HepG2 (cell line): ENCODE measurements around the gene BIRC7. TPM values are rescaled to one million over a fixed set of nuclear protein-coding genes. Genes with fewer than 3 reads are reported as not detected.
A peak's percentile ranks its signal among the peaks of the same experiment; 100 is the strongest.

ENCODE experiments used
- ARHGAP35 ChIP-seq: sonication (generic); formaldehyde crosslinking; IDR thresholded peaks from 2 replicates; pipeline ENCODE4 v1.9.0; 2022; ENCODE audit warnings: mild to moderate bottlenecking, inconsistent platforms, moderate library complexity, missing genetic modification reagents, borderline replicate concordance
- CREM ChIP-seq, 2 experiments: sonication (generic) in 1 of 2; formaldehyde crosslinking in 1 of 2; IDR thresholded peaks; 2 replicates each; pipeline versions ENCODE4 v1.4.0 to v1.6.1; 2016 to 2020; ENCODE audit warnings: antibody characterized with exemption in 1 of 2, mild to moderate bottlenecking in 1 of 2, missing genetic modification reagents in 1 of 2
- GABPB1 ChIP-seq: IDR thresholded peaks from 2 replicates; pipeline ENCODE4 v1.6.1; 2016; ENCODE audit warnings: mild to moderate bottlenecking, missing genetic modification reagents, moderate library complexity, missing compliant biosample characterization
- GFI1 ChIP-seq: sonication (generic); formaldehyde crosslinking; IDR thresholded peaks from 2 replicates; pipeline ENCODE4 v1.5.0; 2020; ENCODE audit warnings: missing genetic modification reagents, mild to moderate bottlenecking, borderline replicate concordance
- JUNB ChIP-seq: sonication (generic); formaldehyde crosslinking; IDR thresholded peaks from 2 replicates; pipeline ENCODE4 v1.8.0; 2022; ENCODE audit warnings: missing genetic modification reagents, mild to moderate bottlenecking, borderline replicate concordance
- SNAPC2 ChIP-seq: sonication (generic); formaldehyde crosslinking; IDR thresholded peaks from 2 replicates; pipeline ENCODE4 v1.8.1; 2022; ENCODE audit warnings: mild to moderate bottlenecking, missing genetic modification reagents
- SOX13 ChIP-seq, 3 experiments: fragments of 450-650 bp in 1 of 3; sonication (generic) in 1 of 3; formaldehyde crosslinking in 1 of 3; IDR thresholded peaks in 2 of 3; conservative IDR thresholded peaks in 1 of 3; 2 replicates each; pipeline versions ENCODE4 v1.5.0 to v1.6.1; 2016 to 2020; ENCODE audit warnings: antibody characterized with exemption in 1 of 3, mild to moderate bottlenecking in 1 of 3, missing compliant biosample characterization in 1 of 3, missing genetic modification reagents in 1 of 3, moderate library complexity in 1 of 3
- ZFP41 ChIP-seq: sonication (generic); formaldehyde crosslinking; IDR thresholded peaks from 2 replicates; pipeline ENCODE4 v1.4.0; 2020; ENCODE audit warnings: mild to moderate bottlenecking, missing genetic modification reagents, borderline replicate concordance
- ZFYVE20 ChIP-seq: sonication (generic); formaldehyde crosslinking; IDR thresholded peaks from 2 replicates; pipeline ENCODE4 v1.8.0; 2023; ENCODE audit warnings: low read depth, mild to moderate bottlenecking, moderate library complexity, missing genetic modification reagents, borderline replicate concordance
- ZNF274 ChIP-seq: sonication (generic); formaldehyde crosslinking; IDR thresholded peaks from 2 replicates; pipeline ENCODE4 v1.5.1; 2020; ENCODE audit warnings: mild to moderate bottlenecking, missing genetic modification reagents
- ZNF572 ChIP-seq: sonication (generic); formaldehyde crosslinking; IDR thresholded peaks from 2 replicates; pipeline ENCODE4 v1.5.1; 2020; ENCODE audit warnings: mild to moderate bottlenecking, missing genetic modification reagents
- polyA plus RNA-seq, 8 experiments: library from polyadenylated mRNA; depleted of rRNA in 3 of 8; stranded (reverse) in 7 of 8; unstranded in 1 of 8; fragments of >200 nt; fragmentation: Illumina TruSeq in 4 of 8; extraction: Trizol in 4 of 8; gene quantifications; 2 replicates each; pipeline versions ENCODE4 v1.2.1 to v1.2.3, GENCODE V29; 2011 to 2016; ENCODE audit warnings: low read depth in 4 of 8, missing spikeins in 1 of 8, mixed read lengths in 1 of 8; ENCODE audit not compliant: insufficient read depth in 1 of 8
- total RNA-seq, 5 experiments: library from RNA; depleted of rRNA; stranded (reverse); fragments of >200 nt; fragmentation: Illumina TruSeq; extraction: Trizol; gene quantifications; 2 replicates each; pipeline ENCODE4 v1.2.3, GENCODE V29; 2016; ENCODE audit warnings: low read depth in 1 of 5

Gene BIRC7
- total and polyA plus RNA-seq, 2 of the 13 experiments (the other 11 are each of a cell fraction or from before 2014, with no cell fraction given), result 0.27 to 5.1 TPM

DNA sequence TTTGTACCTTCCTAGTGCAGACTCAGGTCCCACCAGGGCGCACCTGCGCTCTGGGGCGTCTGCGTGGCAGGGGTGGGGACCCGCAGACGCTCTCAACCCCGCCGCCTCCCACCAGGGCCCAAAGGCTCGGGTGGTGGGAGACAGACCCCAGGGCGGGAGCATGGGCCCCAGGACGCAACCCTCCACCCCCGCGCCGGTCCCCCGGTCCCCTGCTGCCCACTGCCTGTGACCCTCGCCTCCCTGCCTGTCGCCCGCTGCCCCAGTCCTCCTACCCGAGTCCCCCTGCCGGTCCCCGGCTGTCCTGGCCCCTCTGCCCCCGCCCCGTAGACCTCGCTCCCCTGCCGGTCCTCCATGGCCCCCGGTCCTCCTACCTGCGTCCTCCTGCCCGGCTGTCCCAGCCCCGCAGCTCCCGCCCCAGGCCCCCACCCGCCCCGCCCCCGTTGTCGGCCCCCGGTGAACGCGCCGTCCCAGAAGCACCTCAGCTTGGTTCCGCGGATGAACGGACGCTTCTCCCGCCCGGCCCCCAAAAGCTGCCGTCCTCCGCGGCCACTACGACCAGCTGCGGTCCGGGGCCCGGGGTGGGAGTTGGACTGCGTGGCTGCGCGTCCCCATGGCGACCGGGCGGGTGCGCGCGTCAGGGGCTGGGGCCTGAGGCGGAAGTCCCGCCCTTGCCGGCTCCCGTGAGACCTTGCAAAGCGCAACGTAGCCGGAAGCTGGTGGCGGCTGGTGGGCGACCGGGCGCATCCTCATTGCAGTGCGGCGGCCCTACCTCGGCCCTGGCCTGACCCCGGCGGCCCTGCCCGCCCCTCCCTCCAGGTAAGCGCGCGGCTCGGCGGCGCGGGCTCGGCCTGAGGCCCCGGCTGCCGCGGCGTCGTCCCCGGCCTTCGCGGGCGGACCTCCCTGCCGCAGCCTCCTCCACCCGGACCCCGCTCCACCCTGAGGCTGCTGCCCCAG lies 36.7 kb downstream of the BIRC7 start, which contains the start of gene ARFGAP1 (continued):
- TF ChIP-seq JUNB (CRISPR knock-in tag) (no peak), ZFYVE20 (CRISPR knock-in tag) (0 out of 2 replicates have a peak, but pooled peaks have one; percentile 20), GFI1 (CRISPR knock-in tag) (0 out of 2 replicates have a peak, but pooled peaks have one; percentile 18), GABPB1 (CRISPR knock-in tag) (peak; percentile 96), SNAPC2 (CRISPR knock-in tag) (peak; percentile 48; the same call in 1 of the 2 replicates), SOX13 (IDR thresholded peaks at IDR 0.05) (no peak), SOX13 (CRISPR knock-in tag; conservative IDR thresholded peaks at IDR 0.05 in 1 of 2, IDR thresholded peaks at IDR 0.05 in 1 of 2) (peak in 1 of 2 experiments; percentile 69; a peak in 2 of 4 replicates), ZNF572 (CRISPR knock-in tag) (no peak), ZFP41 (CRISPR knock-in tag) (0 out of 2 replicates have a peak, but pooled peaks have one; percentile 23), ZNF274 (peak; percentile 82), CREM (IDR thresholded peaks at IDR 0.05) (peak; percentile 46; the same call in 1 of the 2 replicates), CREM (CRISPR knock-in tag; IDR thresholded peaks at IDR 0.05) (no peak), ARHGAP35 (CRISPR knock-in tag) (peak; percentile 76; the same call in 1 of the 2 replicates)
